ENCODE results near the gene WDR37.
"Not testable (repeated sequence)": the region's sequence is repeated elsewhere in the genome, so short reads cannot be mapped to it uniquely, and the experiment has no call there.

The WDR37 gene

DNA sequence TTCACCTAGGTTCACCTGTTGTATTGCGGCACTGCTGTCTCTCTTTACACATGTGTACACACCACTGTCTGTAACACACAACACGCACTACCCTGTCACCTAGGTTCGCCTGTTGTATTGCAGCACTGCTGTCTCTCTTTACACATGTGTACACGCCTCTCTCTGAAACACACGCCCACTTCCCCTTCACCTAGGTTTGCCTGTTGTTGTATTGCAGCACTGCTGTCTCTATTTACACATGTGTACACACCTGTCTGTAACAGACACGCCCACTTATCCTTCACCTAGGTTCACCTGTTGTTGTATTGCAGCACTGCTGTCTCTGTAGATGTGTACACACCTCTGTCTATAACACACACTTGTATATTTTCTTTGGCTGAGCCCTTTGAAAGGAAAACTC is 51.5 kb downstream of the WDR37 start:
- DNase-seq (ENCODE audit: low spot score): no peak

DNA sequence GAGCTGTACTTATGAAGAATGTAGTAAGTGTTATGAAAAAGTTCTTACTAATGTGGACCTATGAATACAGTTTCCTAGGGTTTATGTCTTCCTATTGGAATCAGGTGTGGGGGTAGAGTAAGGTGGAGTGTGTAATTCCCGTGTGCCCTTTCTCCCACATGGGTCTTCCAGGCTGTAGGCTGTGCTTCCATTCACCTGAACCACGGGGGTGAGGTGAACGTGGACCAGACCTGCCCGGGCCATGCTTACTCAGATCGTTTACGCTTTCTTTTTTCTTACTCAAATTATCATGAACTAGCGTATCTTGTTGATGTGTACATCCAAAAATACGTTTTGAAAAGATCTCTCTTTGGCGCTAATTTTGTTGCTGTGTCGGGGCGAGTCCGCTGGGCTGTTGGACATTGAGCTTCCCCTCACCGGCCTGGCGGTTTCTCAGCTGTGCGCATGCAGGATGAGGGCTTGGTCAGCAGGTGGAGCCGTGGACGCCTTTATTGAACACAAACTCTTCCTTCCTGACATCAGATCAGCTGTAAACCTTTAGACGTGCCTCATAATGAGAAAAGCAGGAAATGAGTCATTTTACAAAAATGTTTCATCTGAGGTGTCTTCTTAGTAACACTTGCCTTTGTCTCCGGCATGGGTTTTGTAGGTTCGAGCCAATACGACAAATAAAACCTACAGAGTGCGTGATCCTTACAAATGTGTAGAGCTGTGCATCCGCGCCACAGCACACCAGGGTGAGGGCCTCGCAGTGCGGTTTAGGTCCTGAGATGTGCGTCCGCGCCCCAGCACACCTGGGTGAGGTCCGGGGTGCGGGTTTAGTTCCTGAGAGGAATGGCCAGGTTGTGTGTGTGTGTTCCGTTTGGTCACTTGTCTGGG is 53.8 kb downstream of the WDR37 start:
- peak; percentile 93 for DNase-seq (ENCODE audit: low spot score)

DNA sequence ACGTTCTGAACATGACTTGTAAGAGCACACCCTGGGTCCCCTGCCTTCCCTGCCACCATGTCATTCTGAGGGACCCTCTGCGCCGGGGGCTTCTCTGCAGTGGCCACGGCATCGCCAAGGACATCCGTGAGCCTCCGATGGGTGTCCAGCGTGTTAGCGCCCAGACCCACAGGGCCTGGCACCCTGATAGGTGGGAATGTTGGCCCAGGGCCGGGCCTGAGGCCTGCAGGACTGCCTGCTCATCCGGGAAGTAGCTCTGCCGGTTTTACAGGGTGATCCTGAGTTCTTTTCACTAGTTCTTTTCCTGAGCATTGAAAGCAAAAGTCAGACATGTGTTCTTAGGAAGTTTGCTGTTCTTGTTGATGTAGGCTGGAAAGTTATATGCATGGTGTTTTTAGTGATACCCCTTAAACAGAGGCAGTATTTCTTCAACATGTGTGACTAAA is 54.5 kb downstream of the WDR37 start:
- DNase-seq (ENCODE audit: low spot score): no peak

DNA sequence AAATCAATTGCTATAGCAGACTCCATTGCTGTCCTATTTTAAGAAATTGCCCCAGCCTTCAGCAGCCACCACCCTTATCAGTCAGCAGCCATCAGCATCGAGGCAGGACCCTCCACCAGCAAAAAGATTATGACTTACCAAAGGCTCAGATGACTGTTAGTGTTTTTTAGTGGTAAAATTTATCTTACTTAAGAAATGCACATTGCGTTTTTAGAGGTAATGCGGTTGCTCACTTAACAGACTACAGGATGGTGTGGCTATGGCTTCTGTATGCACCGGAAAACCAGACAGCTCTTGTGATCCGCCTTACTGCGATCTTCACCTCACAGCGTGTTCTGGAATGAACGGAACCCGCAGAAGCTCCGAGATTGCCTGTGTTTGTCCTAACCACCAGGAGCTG is 58.1 kb downstream of the WDR37 start:
- no peak for DNase-seq (ENCODE audit: low spot score)

DNA sequence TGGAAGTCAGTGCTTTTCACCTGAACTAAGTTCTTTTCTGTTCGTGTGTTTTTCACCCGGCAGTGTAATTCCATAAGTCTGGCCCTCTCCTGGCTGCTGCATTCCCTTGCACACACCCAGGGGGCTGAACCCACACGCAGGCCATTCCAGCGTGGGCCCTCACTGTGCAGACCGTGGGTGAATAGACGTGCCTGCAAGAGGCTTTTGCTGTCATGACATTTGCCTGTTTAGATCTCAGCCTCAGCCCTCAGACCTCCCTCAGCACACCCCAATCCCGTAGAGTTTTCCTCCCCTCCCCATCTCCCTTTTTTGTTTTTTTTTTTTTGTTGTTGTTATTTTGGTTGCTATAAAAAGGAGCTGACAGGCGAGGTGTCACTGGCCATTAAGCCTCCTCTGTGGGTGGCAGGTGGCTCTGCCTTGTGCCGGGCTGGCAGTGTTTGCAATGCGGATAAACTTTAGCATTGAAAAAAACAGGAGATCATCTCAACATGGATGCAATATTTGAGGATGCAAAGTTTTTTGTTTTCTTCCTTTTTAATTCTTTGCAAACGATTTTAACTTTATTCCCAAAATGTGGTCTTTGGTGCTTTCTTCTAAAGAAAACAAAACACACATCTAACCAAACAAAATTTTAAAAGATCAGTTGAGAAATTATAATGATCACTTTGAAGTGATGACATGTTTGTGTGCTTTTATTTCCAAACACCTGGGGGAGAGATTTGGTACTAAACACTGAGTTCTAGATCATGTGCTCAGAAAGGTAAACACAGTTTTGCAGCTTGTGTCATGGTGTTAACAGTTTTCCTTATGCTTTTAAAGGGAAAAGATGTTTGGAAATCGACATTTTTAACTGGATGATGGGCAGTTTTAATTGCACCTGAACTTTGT is 58.8 kb downstream of the WDR37 start:
- no peak for DNase-seq (ENCODE audit: low spot score)

DNA sequence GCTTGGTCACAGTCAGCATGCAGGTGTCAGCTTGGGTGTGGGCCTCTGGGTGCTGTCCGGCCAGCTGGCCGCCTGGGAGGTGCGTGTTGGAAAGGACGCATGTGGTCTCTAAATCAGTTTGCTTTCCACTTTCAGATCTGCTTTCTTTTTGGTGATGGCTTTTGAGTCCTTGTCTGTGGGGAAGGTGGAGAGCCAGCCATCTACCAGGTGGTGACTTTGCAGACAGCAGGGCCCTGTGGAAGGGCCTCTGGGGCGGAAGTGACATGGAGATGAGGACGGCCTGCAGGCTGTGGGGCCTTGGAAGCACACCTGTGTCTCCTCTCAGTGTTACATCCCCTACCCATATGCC is 59.4 kb downstream of the WDR37 start:
- DNase-seq (ENCODE audit: low spot score): no peak

DNA sequence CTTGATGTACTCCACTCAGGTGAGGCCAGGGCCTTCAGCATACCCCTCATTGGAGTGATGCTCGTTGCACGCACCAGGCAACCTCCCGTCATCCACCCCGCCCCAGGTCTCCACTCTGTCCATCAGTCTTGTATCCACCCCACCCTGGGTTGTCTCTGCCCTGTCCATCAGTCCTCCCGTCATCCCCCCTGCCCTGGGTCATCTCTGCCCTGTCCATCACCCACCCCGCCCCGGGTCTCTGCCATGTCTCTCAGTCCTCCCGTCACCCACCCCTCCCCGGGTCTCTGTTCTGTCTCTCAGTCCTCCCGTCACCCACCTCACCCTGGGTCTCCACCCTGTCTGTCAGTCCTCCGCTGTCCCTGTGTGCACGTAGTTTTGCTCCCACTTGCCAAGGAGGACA is 59.9 kb downstream of the WDR37 start:
- no peak for DNase-seq (ENCODE audit: low spot score)

DNA sequence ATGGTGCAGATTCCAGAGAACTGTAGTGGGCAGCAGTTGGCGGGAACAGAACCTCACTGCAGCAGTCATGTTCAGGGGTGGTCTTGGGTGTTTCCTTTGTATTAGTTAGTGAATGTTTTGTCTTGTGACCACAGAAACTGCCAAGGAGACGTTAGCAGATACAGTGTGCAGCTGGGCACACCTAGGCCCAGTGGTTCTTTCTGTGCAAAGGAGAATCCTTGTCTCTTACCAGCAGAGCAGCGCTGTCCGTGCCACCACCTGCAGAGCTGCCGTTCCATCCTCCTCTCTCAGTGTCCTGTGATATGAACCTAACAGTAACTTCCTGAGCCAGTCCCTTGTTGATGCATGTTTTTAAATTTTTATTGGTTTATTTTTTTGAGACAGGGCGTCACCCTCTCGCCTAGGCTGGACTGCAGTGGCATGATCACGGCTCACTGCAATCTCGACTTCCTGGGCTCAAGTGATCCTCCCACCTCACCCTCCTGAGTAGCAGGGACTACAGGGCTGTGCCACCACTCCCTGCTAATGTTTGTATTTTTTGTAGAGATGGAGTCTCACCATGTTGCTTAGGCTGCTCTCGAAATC is 60.6 kb downstream of the WDR37 start:
- DNase-seq (ENCODE audit: low spot score): no peak

DNA sequence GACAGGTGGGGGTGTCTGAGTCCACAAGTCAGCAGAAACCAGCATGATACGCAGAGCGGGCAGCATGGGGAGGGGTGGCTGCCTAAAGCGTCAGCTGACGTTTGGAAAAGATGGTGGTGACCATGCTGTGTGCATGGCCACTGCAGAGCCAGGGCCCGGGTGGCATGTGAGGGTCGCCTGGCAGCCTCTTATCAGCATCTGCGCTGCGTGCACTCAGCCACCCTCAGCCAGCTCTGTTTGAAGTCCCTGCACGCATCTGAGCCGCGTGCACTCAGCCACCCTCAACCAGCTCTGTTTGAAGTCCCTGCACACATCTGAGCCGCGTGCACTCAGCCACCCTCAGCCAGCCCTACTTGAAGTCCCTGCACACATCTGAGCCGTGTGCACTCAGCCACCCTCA is 61.5 kb downstream of the WDR37 start:
- no peak for DNase-seq (ENCODE audit: low spot score)

DNA sequence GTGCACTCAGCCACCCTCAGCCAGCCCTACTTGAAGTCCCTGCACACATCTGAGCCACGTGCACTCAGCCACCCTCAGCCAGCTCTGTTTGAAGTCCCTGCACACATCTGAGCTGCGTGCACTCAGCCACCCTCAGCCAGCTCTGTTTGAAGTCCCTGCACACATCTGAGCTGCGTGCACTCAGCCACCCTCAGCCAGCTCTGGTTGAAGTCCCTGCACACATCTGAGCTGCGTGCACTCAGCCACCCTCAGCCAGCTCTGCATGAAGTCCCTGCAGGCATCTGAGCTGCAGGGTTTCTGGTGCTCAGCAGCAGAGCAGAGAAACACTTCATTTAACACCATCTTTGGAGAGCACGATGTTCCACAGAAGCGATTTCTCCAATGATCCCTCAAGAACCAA is 62.1 kb downstream of the WDR37 start:
- DNase-seq (ENCODE audit: low spot score): not testable (repeated sequence)

DNA sequence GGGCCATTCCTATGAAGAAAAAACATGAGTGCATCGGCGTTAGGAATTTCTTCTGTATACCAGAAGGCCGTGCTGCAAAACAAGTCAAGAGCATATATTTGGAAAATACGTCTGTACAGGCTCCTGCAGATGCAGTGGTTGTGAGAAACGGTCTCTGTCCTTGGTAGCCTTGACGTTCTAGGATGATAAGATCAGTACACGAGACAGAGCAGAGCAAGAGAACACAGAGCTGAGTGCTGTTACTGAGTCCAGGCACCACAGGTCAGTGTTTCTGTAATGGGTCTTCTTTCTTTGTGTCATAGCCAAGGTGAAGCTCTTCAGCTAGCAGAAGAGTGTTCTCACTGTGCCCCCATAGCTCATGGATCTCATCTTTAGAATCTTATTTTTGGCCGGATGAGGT is 62.8 kb downstream of the WDR37 start:
- DNase-seq (ENCODE audit: low spot score): no peak

DNA sequence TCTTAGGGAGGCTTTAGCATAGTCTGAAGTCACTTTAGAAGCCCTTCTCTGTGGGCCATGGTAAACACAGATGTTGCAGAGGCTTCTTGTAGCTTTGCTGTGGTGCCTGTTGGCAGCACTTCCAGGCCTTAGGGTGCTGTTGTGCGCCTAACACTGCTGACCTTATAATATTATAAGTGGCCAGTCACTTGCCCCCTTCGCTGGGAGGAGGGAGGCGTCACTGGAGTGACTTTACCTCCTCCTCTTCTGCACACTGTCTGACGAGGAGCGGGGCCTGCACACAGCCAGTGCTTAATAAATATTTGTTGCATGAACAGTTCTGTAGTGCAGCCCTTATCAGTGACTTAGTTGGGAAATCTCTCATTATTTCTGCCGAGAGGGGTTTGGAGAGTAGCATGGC is 63.3 kb downstream of the WDR37 start:
- no peak for DNase-seq (ENCODE audit: low spot score)

DNA sequence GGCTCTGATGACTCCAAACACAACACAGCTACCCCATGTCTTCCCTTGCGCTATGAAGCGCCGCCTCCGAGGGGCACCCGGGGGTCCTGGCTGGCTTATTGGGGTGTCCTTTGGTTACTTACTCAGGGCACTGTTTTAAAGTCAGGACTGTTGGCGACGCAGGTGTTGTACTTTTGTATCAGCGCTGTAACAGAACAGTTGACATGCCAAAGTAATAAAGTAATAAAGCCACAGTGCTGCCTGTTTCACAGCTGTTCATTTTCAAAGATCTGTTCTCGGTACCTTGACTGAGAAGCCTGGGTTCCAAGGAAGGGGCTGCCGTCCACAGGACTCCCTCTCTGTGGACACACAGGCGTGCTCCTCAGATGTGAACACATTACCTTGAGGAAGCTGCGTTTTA is 64.1 kb downstream of the WDR37 start:
- no peak for DNase-seq (ENCODE audit: low spot score)

DNA sequence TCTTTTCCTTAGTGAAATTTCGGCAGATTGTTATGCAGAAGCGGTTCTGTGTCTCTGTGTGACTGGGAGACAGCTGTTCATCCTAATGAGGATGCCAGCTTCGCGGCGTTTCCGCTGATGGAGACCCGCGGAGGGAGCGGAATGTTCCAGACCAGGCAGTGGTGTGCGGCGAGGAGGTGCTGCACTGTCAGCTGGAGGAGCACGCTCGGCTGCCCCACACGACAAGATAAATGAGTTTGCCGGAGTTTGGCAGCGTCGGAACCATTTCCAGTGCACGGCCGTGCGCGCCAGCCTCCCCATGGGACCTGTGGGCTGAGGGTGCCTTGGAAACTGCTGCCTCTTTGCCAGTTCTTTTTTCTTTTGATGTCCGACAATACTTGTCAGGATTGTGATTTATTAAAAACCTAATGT is 64.6 kb downstream of the WDR37 start:
- no peak for DNase-seq (ENCODE audit: low spot score)

DNA sequence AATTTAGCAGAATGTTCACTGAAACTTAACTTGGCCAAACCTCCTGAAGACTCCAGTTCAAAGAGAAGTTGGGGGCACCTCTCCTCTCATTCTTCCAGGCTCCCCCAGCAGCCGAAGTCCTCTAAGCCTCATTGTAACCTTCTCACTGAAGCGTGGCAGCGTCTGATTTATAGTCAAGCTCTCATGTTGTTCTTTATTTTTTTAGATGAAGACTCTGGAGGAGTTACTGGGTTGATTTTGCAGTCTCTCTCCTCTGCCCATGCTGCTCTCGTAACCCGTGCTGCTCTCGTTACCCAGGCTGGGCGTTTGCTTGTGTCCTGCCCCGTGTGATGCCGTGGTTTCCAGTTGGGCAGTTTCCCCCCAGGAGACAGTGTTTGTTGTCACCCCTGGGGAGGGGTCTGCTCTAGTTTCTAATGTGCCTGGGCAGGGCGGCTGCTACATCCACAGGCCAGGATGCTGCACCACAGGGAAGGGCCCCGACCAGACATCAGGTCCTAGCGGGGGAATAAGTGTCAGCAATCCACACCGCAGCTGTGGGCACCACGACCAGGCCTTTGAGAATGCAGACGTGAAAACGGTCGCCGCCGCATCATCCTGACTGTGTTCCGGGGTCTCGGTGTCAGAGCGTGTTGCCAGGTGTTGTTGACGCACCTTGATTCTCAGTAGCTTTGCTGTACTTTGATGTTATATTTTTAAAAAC is 65.2 kb downstream of the WDR37 start:
- DNase-seq (ENCODE audit: low spot score): no peak

DNA sequence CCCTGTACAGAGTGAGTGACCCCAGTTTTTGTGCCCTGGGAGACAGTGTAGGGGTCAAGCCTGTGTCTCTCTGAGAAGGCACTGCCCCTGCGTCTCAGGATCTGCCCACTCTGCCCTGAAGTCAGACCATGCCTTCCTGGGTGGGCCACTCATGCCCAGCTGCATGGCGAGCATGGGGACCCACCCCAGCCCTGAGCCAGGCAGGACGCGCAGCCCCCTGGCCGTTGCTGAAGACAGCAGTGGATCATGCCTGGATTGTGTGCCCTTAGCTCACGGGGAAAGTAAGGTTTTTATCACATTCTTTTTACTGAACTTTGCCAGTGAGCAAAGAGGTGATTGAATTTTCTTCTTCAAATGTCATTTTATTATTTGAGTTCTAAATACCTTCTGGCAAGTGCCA is 66.2 kb downstream of the WDR37 start:
- no peak for DNase-seq (ENCODE audit: low spot score)

DNA sequence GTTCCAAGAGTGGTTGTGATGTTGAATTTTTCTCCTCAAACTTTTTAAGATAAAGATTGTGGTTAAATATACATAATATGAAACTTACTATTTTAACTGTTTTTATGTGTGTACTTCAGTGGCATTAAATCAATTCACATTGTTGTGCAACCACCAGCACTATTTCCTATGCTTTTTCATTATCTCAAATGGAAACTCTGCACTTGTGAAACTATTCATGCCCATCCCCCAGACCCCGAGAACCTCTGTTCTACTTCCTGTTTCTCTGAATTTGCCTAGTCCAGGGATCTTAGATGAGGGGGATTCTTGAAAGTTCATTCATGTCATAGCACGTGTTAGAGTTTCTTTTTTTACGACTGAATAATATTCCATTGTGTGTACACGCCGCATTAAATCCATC is 67.0 kb downstream of the WDR37 start:
- peak; percentile 19 for DNase-seq (ENCODE audit: low spot score)

DNA sequence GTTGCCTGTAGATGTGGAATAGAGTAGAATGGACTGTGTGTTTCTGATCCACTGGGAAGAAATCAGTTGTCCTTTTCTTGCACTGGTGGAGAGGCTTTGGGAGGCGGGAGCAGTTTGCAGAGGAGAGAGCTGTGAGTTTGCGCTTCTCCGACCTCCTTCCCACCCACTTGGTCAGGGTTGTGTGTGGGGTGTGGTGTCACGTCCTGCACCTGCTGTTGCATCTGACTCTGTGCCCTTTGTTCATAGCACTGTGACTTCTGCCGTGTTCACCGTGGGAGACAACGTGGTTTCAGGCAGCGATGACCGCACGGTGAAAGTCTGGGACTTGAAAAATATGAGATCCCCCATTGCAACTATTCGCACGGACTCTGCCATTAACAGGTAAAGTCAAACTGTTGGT is 67.8 kb downstream of the WDR37 start:
- DNase-seq (ENCODE audit: low spot score): no peak

DNA sequence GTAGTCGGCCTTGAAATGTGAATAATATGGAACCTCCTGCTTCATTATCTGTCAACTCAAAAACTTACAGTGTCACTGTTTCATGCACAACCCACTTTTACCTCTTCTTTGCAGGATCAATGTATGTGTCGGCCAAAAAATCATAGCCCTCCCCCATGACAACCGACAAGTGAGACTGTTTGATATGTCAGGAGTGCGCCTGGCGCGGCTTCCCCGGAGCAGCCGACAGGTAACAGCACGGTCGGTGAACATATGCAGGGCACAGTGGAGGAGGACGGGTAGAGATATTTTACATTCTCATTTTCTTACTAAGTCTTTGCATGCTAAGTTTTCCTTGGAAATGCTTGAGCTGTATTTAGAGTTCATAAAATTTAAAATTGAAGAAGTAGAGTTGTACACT is 68.6 kb downstream of the WDR37 start:
- no peak for DNase-seq (ENCODE audit: low spot score)

DNA sequence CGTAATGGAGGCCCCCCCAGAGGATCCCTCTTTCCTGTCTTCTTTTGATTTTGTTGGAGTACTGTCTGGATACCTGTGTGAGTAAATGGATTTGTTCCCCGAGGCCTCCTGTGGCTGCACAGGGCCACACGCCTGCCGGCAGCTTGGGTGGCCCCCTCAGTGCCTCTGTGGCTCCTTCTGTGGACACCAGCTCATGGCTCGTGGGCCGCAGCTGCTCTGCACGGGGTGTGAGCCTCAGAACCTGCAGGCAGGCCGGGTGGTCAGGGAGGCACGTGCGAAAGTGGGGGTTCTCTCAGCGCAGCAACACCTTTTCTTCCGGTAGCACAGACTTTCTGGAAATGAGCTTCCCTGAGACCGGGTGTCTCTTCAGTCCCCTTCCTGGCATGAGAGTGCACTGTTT is 70.3 kb downstream of the WDR37 start:
- no peak for DNase-seq (ENCODE audit: low spot score)

DNA sequence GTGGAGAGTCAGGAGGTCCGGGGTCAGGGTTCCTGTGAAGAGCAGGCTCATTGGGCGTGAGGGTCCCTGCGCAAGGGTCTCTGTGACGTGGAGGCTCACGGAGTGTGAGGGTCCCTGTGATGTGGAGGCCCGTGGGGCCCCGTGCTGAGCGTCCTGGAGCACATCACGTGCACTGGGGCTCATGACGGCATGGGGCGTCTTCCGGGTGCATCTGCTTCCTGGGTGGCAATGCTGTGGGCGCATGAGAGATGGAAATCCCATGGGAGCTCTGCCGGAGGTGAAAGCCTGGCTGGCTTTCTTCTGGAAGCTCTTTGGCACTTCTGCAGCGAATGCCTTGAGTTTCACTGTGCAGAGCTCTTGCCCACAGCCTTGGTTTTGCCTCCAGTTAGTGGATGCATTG is 71.4 kb downstream of the WDR37 start:
- no peak for DNase-seq (ENCODE audit: low spot score)

DNA sequence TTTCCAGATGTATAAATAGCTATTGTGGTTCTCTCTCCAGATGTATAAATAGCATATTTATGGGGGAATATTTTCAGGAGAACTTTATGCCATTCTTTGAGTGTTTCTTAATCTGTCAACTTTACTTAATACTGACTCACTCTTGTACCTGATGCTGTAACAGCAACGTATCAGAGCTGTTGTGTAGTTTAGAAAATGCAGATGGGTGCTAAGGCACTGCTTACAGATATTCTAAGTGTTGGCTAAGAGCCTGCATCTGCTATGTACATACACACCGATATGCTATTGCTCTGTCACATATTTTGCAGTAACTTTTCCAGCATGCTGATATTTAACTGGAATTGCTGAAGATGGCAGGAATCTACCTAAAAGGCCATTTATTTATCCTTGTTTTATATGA is 71.9 kb downstream of the WDR37 start:
- no peak for DNase-seq (ENCODE audit: low spot score)
